Brain microvascular endothelial cell (primary cell): Measurements from ENCODE around the gene FAM131A.

Source experiments
- DNase-seq: peaks from one replicate; pipeline ENCODE4 v3.0.0-alpha.2; 2020
- H3K27ac ChIP-seq: fragments of 250-450 bp; sonication (Bioruptor Pico); 2 replicates; pipeline ENCODE4 v1.5.1; 2020; ENCODE audit warnings: mild to moderate bottlenecking, moderate library complexity
- H3K27me3 ChIP-seq: fragments of 250-450 bp; sonication (Bioruptor Pico); replicated peaks from 2 replicates; pipeline ENCODE4 v1.5.1; 2020; ENCODE audit warnings: mild to moderate bottlenecking
- H3K36me3 ChIP-seq: fragments of 250-450 bp; sonication (Bioruptor Pico); replicated peaks from 2 replicates; pipeline ENCODE4 v1.5.1; 2020; ENCODE audit warnings: mild to moderate bottlenecking
- H3K4me3 ChIP-seq: 2 replicates; pipeline ENCODE4 v1.5.1; 2011; ENCODE audit warnings: low read depth, mild to moderate bottlenecking, control low read depth, low read length, moderate library complexity
- in situ Hi-C: cut with HindIII; loops from 2 replicates; pipeline ENCODE4 v1.10.0; 2017; ENCODE audit warnings: low sequenced_read_pairs, low pct_ligation_motif_present
- TF ChIP-seq, protein P1 (sequence below): IDR thresholded peaks from 2 replicates; pipeline ENCODE4 v1.5.1; 2011; ENCODE audit warnings: low read depth, mild to moderate bottlenecking, moderate library complexity, low read length, control low read depth, inconsistent platforms; ENCODE audit errors: missing control alignments

The FAM131A gene

DNA sequence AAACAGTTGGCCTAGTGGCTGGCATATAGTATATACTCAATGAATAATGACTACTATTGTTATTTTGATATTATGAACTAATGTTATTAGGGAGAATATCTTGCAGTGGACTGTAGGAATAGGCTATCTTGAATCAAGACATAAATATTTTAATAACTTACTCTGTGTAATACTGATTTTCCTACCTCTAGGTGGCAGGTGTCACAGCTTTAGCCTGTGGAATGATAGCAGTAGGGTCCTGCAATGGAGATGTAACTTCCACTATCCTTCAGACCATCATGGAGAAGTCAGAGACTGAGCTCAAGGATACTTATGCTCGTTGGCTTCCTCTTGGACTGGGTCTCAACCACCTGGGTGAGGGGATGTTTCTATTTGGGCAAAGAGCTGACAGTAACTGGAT is 31.8 kb upstream of the FAM131A start:
- TF ChIP-seq, protein P1, sequence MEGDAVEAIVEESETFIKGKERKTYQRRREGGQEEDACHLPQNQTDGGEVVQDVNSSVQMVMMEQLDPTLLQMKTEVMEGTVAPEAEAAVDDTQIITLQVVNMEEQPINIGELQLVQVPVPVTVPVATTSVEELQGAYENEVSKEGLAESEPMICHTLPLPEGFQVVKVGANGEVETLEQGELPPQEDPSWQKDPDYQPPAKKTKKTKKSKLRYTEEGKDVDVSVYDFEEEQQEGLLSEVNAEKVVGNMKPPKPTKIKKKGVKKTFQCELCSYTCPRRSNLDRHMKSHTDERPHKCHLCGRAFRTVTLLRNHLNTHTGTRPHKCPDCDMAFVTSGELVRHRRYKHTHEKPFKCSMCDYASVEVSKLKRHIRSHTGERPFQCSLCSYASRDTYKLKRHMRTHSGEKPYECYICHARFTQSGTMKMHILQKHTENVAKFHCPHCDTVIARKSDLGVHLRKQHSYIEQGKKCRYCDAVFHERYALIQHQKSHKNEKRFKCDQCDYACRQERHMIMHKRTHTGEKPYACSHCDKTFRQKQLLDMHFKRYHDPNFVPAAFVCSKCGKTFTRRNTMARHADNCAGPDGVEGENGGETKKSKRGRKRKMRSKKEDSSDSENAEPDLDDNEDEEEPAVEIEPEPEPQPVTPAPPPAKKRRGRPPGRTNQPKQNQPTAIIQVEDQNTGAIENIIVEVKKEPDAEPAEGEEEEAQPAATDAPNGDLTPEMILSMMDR: peak; percentile 51
- H3K36me3 ChIP-seq: peaks cover 87% of the 10 kb centered on the region
- H3K27me3 ChIP-seq: no peaks in the 10 kb centered on the region
- H3K4me3 ChIP-seq: no peak overlapping the region
- in situ Hi-C loops: no loop called here
- no peak for DNase-seq
- H3K27ac ChIP-seq: no peak overlapping the region

- Histone ChIP-seq H3K27ac (no peak overlapping the region), H3K4me3 (no peak overlapping the region), H3K36me3 (peaks cover 80% of the 10 kb centered on the region), H3K27me3 (no peaks in the 10 kb centered on the region)
- TF ChIP-seq, protein P1: no peak
- no peak for DNase-seq
- in situ Hi-C loops: no loop called here
Measured at GRCh38 chr3:184306341-184306972, 30.9 kb upstream of the FAM131A start.

- H3K27me3 ChIP-seq: no peaks in the 10 kb centered on the region
- H3K36me3 ChIP-seq: peaks cover 66% of the 10 kb centered on the region
- no peak for DNase-seq
Measured at GRCh38 chr3:184307915-184308314, 29.5 kb upstream of the FAM131A start.

DNA sequence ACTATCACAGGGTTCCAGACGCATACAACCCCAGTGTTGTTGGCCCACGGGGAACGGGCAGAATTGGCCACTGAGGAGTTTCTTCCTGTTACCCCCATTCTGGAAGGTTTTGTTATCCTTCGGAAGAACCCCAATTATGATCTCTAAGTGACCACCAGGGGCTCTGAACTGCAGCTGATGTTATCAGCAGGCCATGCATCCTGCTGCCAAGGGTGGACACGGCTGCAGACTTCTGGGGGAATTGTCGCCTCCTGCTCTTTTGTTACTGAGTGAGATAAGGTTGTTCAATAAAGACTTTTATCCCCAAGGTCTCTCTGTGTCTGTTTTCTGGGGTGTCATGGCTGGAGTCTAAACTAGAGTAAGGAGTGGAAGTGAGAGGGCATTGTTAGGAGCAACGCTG is 28.7 kb upstream of the FAM131A start:
- Histone ChIP-seq H3K36me3 (peaks cover 57% of the 10 kb centered on the region), H3K4me3 (no peak overlapping the region), H3K27ac (no peak overlapping the region), H3K27me3 (no peaks in the 10 kb centered on the region)
- DNase-seq: no peak
- TF ChIP-seq, protein P1: peak; percentile 4
- in situ Hi-C loops: no loop called here

More at GRCh38 chr3:184307915-184308314, 29.5 kb upstream of the FAM131A start:
- Histone ChIP-seq H3K27ac (no peak overlapping the region), H3K4me3 (no peak overlapping the region)
- in situ Hi-C loops: no loop called here
- TF ChIP-seq, protein P1: no peak

GRCh38 chr3:184311633-184312032 is 25.8 kb upstream of the FAM131A start:
- Histone ChIP-seq H3K27ac (no peak overlapping the region), H3K36me3 (peaks cover 31% of the 10 kb centered on the region), H3K4me3 (no peak overlapping the region), H3K27me3 (no peaks in the 10 kb centered on the region)
- in situ Hi-C loops: no loop called here
- no peak for DNase-seq
- TF ChIP-seq, protein P1: no peak

- Histone ChIP-seq H3K27ac (peak within 1 kb of the TSS; percentile 95), H3K4me3 (peak within 1 kb of the TSS; percentile 87), H3K36me3 (peaks cover 28% of the 10 kb centered on the region), H3K27me3 (no peaks in the 10 kb centered on the region)
- TF ChIP-seq, protein P1: no peak
- in situ Hi-C loops: no loop called here
- peak; percentile 87 for DNase-seq
Measured at GRCh38 chr3:184314363-184314699, 23.1 kb upstream of the FAM131A start, which contains the start of gene EIF4G1. EIF4G1 (plus strand) TSS chr3:184314606; CDS start chr3:184315797, 1,191 bp downstream.
